ENCODE data around the gene SLC26A1.

DNA sequence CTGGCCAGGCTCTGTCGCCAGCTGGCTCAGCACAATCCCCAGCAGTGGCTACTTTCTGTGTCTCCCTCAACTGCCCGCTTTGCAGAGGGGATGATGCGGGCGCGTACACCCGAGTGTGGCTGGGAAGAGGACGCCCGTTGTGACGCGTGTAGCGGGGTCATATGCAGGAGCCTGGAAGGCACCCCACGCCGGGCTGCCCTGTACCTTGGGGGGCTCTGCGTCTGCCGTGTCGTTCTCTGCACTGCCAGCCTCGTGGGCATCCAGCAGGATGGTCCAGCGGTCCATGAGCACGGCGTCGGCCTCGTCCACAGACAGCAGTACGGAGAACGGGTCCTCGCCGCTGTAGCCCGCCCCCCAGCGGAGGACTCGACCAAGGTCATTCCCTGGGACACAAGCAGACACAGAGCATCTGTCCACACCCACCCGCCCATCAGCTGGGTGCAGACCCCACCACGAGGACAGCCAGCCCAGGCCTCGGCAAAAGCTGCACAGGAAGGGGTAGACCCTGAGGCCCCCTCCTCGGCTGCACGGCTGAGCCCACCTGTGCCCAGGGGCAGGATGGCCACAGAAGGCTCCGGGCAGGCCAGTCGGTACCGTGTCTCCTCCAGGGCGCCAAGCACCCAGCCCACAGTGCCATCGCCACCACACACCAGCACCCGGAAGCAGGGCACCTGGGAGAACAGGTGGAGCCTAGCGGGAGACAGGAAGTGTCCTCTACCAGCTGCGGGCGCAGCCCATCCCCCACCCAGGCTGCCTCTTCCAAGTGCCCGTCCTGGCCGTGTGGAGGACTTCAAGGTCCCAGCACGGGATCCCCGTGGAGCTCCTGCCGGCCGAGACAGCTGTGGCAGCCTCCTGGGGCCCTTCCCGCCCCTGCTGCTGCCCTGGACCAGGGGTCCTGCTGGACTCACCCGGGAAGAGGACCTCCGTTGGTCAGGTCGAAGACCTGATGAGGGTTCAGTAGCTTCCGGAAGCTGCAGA, 30.7 kb downstream of the SLC26A1 start:
- TF ChIP-seq POLR2AphosphoS5 (IDR thresholded peaks at IDR 0.05) = no peak
- TF ChIP-seq, protein P1, sequence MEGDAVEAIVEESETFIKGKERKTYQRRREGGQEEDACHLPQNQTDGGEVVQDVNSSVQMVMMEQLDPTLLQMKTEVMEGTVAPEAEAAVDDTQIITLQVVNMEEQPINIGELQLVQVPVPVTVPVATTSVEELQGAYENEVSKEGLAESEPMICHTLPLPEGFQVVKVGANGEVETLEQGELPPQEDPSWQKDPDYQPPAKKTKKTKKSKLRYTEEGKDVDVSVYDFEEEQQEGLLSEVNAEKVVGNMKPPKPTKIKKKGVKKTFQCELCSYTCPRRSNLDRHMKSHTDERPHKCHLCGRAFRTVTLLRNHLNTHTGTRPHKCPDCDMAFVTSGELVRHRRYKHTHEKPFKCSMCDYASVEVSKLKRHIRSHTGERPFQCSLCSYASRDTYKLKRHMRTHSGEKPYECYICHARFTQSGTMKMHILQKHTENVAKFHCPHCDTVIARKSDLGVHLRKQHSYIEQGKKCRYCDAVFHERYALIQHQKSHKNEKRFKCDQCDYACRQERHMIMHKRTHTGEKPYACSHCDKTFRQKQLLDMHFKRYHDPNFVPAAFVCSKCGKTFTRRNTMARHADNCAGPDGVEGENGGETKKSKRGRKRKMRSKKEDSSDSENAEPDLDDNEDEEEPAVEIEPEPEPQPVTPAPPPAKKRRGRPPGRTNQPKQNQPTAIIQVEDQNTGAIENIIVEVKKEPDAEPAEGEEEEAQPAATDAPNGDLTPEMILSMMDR (IDR thresholded peaks at IDR 0.05; ENCODE audit: poor library complexity, severe bottlenecking) = no peak
- TF ChIP-seq, protein P2, sequence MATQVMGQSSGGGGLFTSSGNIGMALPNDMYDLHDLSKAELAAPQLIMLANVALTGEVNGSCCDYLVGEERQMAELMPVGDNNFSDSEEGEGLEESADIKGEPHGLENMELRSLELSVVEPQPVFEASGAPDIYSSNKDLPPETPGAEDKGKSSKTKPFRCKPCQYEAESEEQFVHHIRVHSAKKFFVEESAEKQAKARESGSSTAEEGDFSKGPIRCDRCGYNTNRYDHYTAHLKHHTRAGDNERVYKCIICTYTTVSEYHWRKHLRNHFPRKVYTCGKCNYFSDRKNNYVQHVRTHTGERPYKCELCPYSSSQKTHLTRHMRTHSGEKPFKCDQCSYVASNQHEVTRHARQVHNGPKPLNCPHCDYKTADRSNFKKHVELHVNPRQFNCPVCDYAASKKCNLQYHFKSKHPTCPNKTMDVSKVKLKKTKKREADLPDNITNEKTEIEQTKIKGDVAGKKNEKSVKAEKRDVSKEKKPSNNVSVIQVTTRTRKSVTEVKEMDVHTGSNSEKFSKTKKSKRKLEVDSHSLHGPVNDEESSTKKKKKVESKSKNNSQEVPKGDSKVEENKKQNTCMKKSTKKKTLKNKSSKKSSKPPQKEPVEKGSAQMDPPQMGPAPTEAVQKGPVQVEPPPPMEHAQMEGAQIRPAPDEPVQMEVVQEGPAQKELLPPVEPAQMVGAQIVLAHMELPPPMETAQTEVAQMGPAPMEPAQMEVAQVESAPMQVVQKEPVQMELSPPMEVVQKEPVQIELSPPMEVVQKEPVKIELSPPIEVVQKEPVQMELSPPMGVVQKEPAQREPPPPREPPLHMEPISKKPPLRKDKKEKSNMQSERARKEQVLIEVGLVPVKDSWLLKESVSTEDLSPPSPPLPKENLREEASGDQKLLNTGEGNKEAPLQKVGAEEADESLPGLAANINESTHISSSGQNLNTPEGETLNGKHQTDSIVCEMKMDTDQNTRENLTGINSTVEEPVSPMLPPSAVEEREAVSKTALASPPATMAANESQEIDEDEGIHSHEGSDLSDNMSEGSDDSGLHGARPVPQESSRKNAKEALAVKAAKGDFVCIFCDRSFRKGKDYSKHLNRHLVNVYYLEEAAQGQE (IDR thresholded peaks at IDR 0.05; ENCODE audit: borderline replicate concordance) = no peak

Measured in neural cell (in vitro differentiated cells).